SK-N-SH (cell line): ENCODE measurements around the gene GLA. TPM values are rescaled to one million over a fixed set of nuclear protein-coding genes. Genes with fewer than 3 reads are reported as not detected.

Source experiments
- CTCF ChIA-PET: fragments of 300-600, 350-600 bp; formaldehyde crosslinking; extraction: SDS; loops from one replicate; lab custom pipeline; 2021; lab: Yijun Ruan, JAX
- POLR2A ChIA-PET: fragments of 350-600 bp; sonication (Branson Sonifier 250); formaldehyde crosslinking; extraction: SDS; loops from one replicate; lab custom pipeline; 2020; ENCODE audit warnings: antibody characterized with exemption, inconsistent platforms; lab: Yijun Ruan, JAX
- DNase-seq: peaks from one replicate; pipeline ENCODE4 v3.0.0; 2012
- H2AFZ ChIP-seq: fragments of 200-600 bp; sonication (generic); 2 replicates; pipeline ENCODE4 v1.8.1; 2016; ENCODE audit warnings: antibody characterized with exemption, mild to moderate bottlenecking, low read depth
- H3F3A ChIP-seq: fragments of 200-600 bp; sonication (generic); replicated peaks from 2 replicates; pipeline ENCODE3; 2016; ENCODE audit warnings: antibody characterized with exemption, mild to moderate bottlenecking; ENCODE audit not compliant: insufficient read depth
- H3K27ac ChIP-seq, 2 experiments: fragments of 200-500 bp in 1 of 2; fragments of 200-600 bp in 1 of 2; sonication (Bioruptor generic) in 1 of 2; sonication (generic), shearing (Covaris generic) in 1 of 2; 2 replicates each; pipeline versions ENCODE4 v1.5.1 to v1.6.1; 2014 to 2016; ENCODE audit warnings: low read depth in 2 of 2, inconsistent platforms in 1 of 2, low read length in 1 of 2, mild to moderate bottlenecking in 1 of 2, mixed read lengths in 1 of 2
- H3K27me3 ChIP-seq: fragments of 200-600 bp; sonication (generic), shearing (Covaris generic); 2 replicates; pipeline ENCODE4 v1.6.1; 2016; ENCODE audit warnings: mixed run types; ENCODE audit not compliant: insufficient read depth
- H3K36me3 ChIP-seq, 2 experiments: fragments of 200-500 bp in 1 of 2; fragments of 200-600 bp in 1 of 2; sonication (Bioruptor generic) in 1 of 2; sonication (generic) in 1 of 2; replicated peaks in 1 of 2; 2 replicates each; pipeline versions ENCODE3 to v1.5.1; 2014 to 2016; ENCODE audit warnings: low read length in 1 of 2, mild to moderate bottlenecking in 1 of 2; ENCODE audit not compliant: insufficient read depth in 2 of 2, control insufficient read depth in 1 of 2
- H3K4me1 ChIP-seq, 2 experiments: fragments of 200-500 bp in 1 of 2; fragments of 200-600 bp in 1 of 2; sonication (Bioruptor generic) in 1 of 2; sonication (generic), shearing (Covaris generic) in 1 of 2; 2 replicates each; pipeline versions ENCODE4 v1.5.1 to v1.6.1; 2014 to 2016; ENCODE audit warnings: low read depth in 1 of 2, low read length in 1 of 2, mixed run types in 1 of 2; ENCODE audit not compliant: insufficient read depth in 2 of 2, control insufficient read depth in 1 of 2
- H3K4me2 ChIP-seq: fragments of 200-600 bp; sonication (generic), shearing (Covaris generic); 2 replicates; pipeline ENCODE4 v1.6.1; 2017; ENCODE audit warnings: mixed run types
- H3K4me3 ChIP-seq, 2 experiments: fragments of 200-500 bp in 1 of 2; fragments of 200-600 bp in 1 of 2; sonication (Bioruptor generic) in 1 of 2; sonication (generic), shearing (Covaris generic) in 1 of 2; 2 replicates each; pipeline versions ENCODE4 v1.5.1 to v1.8.1; 2014 to 2016; ENCODE audit warnings: low read depth in 2 of 2, inconsistent platforms in 1 of 2, low read length in 1 of 2, mild to moderate bottlenecking in 1 of 2, mixed read lengths in 1 of 2, moderate library complexity in 1 of 2
- H3K79me2 ChIP-seq: fragments of 200-600 bp; sonication (generic); 2 replicates; pipeline ENCODE4 v1.8.1; 2017; ENCODE audit warnings: mild to moderate bottlenecking; ENCODE audit not compliant: insufficient read depth
- H3K9ac ChIP-seq: fragments of 200-600 bp; sonication (generic); 2 replicates; pipeline ENCODE4 v1.6.1; 2017; ENCODE audit warnings: mixed run types
- H3K9me2 ChIP-seq: fragments of 200-600 bp; sonication (generic); 2 replicates; pipeline ENCODE4 v1.6.1; 2017; ENCODE audit warnings: mixed run types
- H3K9me3 ChIP-seq: fragments of 200-600 bp; sonication (generic); 2 replicates; pipeline ENCODE4 v1.6.1; 2017; ENCODE audit warnings: mixed run types, mild to moderate bottlenecking, moderate library complexity
- H4K20me1 ChIP-seq: fragments of 200-600 bp; sonication (generic); 2 replicates; pipeline ENCODE4 v1.6.1; 2017; ENCODE audit warnings: mild to moderate bottlenecking, mixed run types; ENCODE audit not compliant: insufficient read depth
- FOXJ3 ChIP-seq: sonication (generic); formaldehyde crosslinking; IDR thresholded peaks from 2 replicates; pipeline ENCODE4 v1.5.1; 2020; ENCODE audit warnings: mild to moderate bottlenecking, missing genetic modification reagents
- GABPA ChIP-seq: IDR thresholded peaks from 2 replicates; pipeline ENCODE4 v1.4.0; 2012; ENCODE audit warnings: low read depth, mild to moderate bottlenecking
- GATA2 ChIP-seq: sonication (generic); formaldehyde crosslinking; IDR thresholded peaks from 2 replicates; pipeline ENCODE4 v1.5.0; 2020; ENCODE audit warnings: mild to moderate bottlenecking, missing genetic modification reagents
- MAX ChIP-seq: IDR thresholded peaks from 2 replicates; pipeline ENCODE4 v1.4.0; 2012; ENCODE audit warnings: low read depth
- NRF1 ChIP-seq: IDR thresholded peaks from 2 replicates; pipeline ENCODE4 v1.6.1; 2012; ENCODE audit warnings: low read depth, mild to moderate bottlenecking, low read length
- PBX3 ChIP-seq: IDR thresholded peaks from 2 replicates; pipeline ENCODE4; 2012
- POLR2AphosphoS5 ChIP-seq: IDR thresholded peaks from 2 replicates; pipeline ENCODE4 v1.6.1; 2012; ENCODE audit warnings: low read depth, low read length
- RAD21 ChIP-seq: IDR thresholded peaks from 2 replicates; pipeline ENCODE4 v1.6.1; 2012; ENCODE audit warnings: mild to moderate bottlenecking, low read length
- RCOR1 ChIP-seq: fragments of 150-350 bp; IDR thresholded peaks from 2 replicates; pipeline ENCODE4 v1.6.1; 2017; ENCODE audit warnings: antibody characterized with exemption, low read length
- RFX5 ChIP-seq: IDR thresholded peaks from 2 replicates; pipeline ENCODE4 v1.6.1; 2012; ENCODE audit warnings: mild to moderate bottlenecking, improper control_type of control experiment, low read length
- SMC3 ChIP-seq: IDR thresholded peaks from 2 replicates; pipeline ENCODE4 v1.6.1; 2012; ENCODE audit warnings: low read depth, low read length, improper control_type of control experiment
- USF2 ChIP-seq: fragments of 150-350 bp; IDR thresholded peaks from 2 replicates; pipeline ENCODE4 v1.6.1; 2017; ENCODE audit warnings: antibody characterized with exemption, low read length, low read depth, borderline replicate concordance
- WGBS: methylation state at CpG from one replicate; pipeline ENCODE4 v1.1.6; 2017; ENCODE audit warnings: low lambda C conversion rate; 5-methylcytosine and 5-hydroxymethylcytosine counted together
- polyA plus RNA-seq, 3 experiments: library from polyadenylated mRNA; depleted of rRNA; stranded (reverse); fragments of >200 nt; gene quantifications; 2 replicates each; pipeline ENCODE4 v1.2.3, GENCODE V29; 2012

The GLA gene
- polyA plus RNA-seq, 1 of the 3 experiments (the other 2 are of a cell fraction) = 20.4 TPM

- ChIA-PET POLR2A (interaction anchor here (2.3 kb wide), 1 partner anchor 22 kb away, joined by 5 read pairs; the partner anchor contains the start of gene RPL36A), CTCF (interaction anchor here (0.9 kb wide), 1 partner anchor 19 kb away, joined by 4 read pairs; no protein-coding TSS in a partner anchor)
- Histone ChIP-seq H3K27ac (no peak overlapping the region), H3K27me3 (peaks cover 11% of the 10 kb centered on the region; the same call in 1 of the 2 replicates), H3F3A (no peaks in the 10 kb centered on the region), H2AFZ (no peak overlapping the region), H3K4me1 (no peaks in the 10 kb centered on the region), H3K9ac (no peak overlapping the region), H3K9me2 (no peaks in the 10 kb centered on the region), H3K36me3 (no peaks in the 10 kb centered on the region), H4K20me1 (no peaks in the 10 kb centered on the region), H3K4me2 (no peak overlapping the region), H3K4me3 (no peak overlapping the region), H3K9me3 (no peaks in the 10 kb centered on the region), H3K79me2 (no peaks in the 10 kb centered on the region)
- no peak for DNase-seq
- TF ChIP-seq FOXJ3 = no peak
- no peak for TF ChIP-seq POLR2AphosphoS5
- TF ChIP-seq GATA2 = no peak
- TF ChIP-seq SMC3 = no peak
- TF ChIP-seq RCOR1 = no peak
- no peak for TF ChIP-seq NRF1
These were observed 38.9 kb downstream of the GLA start for GRCh38 chrX:101368800-101369199.

GRCh38 chrX:101365301-101365795, 42.4 kb downstream of the GLA start:
- Histone ChIP-seq H3K27me3 (peaks cover 20% of the 10 kb centered on the region), H4K20me1 (no peaks in the 10 kb centered on the region), H3K4me1 (peaks cover 0 to 2% of the 10 kb centered on the region in 2 experiments; a peak in 1 of 4 replicates), H3K27ac (no peak overlapping the region), H3K36me3 (no peaks in the 10 kb centered on the region), H3K9me3 (no peaks in the 10 kb centered on the region), H3K4me2 (no peak overlapping the region), H3F3A (no peaks in the 10 kb centered on the region), H2AFZ (no peak overlapping the region), H3K79me2 (no peaks in the 10 kb centered on the region), H3K9ac (no peak overlapping the region), H3K9me2 (no peaks in the 10 kb centered on the region), H3K4me3 (no peak overlapping the region)
- ChIA-PET CTCF (no interaction called here), POLR2A (interaction anchor here (1.5 kb wide), 1 partner anchor 26 kb away, joined by 4 read pairs; the partner anchor contains the start of gene RPL36A)
- TF ChIP-seq MAX (no peak), PBX3 (no peak), NRF1 (no peak), GABPA (no peak), POLR2AphosphoS5 (no peak), RCOR1 (no peak), RFX5 (no peak), RAD21 (no peak), USF2 (no peak)
- WGBS = 59% methylated on average over 1 of the region's 1 CpG
- no peak for DNase-seq
